RPMI8226 (cell line): ENCODE results near the gene NFYC.

Source experiments
- DNase-seq: peaks from one replicate; pipeline ENCODE4 v3.0.0-alpha.2; 2015

Gene NFYC

DNA sequence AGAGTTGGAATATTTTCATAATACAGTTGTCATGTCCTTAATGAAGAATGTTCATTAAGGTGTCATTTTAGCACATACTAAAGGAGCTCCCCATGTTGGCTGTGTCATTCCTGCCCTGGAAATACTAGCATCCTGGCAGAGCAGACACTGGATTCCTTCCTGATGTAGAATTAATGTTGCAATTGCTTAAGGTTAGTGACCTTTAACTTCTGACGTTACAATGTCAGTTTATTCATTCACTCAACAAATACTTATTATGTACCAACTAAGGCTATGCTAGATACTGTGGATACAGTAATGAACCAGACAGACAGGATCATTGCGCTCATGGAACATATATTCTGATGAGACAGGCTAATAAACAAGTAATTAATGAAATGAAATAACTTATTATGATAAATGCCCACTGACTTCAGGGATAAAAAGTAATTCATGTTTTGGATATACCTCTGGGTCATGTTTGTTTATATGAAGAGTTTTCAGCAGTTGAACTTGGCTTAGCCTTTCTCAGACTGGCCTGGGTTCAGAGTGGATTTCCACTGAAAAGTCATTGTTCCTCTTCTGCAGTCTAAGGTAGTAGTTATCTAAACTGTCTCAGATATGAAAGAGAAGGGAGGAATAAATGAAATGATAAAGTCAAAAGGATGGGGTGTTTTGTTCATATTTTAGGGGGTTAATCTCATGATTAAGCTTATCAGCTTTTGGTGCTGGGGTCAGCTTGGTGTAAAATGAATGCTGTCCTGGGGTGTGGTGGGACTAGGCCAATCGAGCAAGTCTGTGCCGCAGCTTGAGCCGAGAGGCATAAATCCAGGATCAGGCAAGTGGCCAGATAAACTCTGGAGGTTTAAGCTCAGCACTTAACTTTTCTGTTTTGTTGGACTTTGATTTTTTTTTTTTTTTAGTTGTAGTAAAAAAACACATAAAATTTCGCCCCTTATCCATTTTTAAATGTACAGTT lies 48.8 kb downstream of the NFYC start:
- DNase-seq: no peak

DNA sequence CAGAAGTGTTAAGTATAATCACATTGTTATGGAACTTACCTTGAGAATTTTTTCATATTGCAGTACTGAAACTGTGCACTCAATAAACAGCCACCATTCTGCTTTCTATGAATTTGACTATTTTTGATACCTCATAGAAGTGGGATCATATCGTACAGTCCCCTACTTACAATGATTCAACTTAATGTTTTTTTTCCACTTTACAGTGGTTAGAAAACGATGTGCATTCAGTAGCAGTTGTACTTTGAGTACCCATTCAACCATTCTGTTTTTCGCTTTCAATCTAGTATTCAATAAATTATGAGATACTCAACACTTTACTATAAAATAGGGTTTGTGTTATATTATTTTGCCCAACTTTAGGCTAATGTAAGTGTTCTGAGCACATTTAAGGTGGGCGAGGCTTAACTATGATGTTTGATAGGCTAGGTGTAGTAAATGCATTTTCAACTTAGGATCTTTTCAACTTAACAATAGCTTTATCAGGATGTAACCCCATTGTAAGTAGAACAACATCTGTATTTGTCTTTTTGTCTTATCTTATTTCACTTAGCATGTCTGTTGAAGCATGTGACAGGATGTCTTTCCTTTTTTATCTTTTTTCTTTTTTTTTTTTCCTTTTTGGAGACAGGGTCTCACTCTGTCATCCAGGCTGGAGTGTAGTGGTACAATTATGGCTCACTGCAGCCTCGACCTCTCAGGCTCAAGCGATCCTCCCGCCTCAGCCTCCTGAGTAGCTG lies 49.7 kb downstream of the NFYC start:
- DNase-seq: no peak

DNA sequence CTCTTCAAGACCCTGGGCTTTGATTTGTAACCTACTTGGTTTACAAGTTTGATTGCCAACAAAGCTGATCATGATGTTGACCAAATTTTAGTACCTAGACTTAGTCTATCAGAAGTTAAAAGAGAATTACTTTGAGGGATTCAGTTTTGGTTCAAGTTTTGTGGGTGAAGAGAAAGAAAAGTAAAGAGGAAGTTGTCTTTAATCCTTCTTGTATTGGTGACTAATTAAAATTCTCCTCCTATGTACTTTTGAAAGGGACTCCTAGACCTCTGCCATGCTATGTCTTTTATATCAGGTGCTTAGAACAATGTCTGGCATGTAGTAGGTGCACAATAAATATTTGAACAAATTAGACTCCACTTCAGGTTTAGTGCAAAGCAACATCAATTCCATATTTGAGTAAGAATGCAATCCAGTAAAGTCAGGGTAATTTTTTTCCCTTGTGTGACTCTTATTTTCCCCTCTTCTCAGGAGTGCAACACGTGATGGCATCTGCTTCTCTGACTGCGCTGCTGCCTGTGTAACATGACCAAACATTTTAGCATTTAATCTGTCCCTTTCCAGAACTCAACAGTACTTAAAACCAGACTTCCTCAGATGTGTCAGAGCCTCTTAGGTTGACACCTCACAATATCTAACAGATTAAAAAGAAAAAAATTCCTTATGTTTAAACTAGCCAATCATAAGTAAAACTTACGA lies 51.0 kb downstream of the NFYC start:
- DNase-seq: no peak

DNA sequence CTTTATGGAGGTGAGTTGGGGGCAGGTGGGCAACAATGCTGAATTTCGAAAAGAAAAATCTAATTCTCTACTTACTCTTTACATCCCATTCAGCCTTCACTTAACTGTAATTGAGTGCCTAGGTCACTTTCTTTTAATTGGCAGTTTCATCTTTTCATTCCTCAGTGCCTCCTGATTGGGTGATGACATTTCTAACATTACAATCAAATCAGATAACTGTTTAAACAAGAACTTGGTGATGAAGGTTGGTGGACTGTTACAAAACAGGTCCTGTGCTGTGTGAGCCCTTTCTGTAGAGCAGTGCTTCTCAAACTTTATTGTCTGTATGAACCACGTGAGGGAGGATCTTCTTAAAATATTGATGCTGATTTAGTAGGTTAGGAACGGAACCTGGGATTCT lies 51.9 kb downstream of the NFYC start:
- no peak for DNase-seq

DNA sequence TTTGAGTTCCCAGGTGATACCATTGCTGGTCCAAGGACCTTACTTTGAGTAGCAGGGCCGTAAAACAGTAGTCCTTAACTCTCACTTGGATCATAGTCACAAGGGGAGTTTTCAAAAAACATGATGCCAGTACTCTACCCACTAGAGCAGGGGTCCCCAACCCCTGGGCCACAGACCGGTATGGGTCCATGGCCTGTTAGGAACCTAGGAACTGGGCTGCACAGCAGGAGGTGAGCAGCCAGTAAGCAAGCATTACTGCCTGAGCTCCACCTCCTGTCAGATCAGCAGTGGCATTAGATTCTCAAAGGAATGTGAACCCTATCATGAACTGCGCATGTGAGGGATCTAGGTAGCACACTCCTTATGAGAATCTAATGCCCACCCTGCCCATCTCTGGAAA lies 52.4 kb downstream of the NFYC start:
- no peak for DNase-seq

DNA sequence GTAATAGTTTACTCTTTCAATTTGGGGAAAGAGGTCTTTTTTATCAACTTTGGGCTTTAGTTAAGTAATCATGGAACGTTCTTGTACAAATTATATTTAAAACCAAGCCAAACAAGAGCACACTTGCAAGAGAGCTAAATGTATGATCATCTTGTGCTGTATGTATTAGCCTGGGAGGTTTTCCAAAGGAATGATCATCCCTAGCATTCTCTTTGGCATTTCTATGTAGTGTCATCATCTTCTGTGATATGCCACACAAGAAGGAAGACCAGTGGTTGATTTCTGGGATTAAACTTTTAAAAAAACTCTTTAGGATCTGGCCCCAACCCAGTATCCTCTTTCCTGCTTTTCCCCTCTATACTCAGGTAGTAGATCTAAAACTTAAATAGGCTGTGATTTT lies 53.7 kb downstream of the NFYC start:
- DNase-seq: no peak

DNA sequence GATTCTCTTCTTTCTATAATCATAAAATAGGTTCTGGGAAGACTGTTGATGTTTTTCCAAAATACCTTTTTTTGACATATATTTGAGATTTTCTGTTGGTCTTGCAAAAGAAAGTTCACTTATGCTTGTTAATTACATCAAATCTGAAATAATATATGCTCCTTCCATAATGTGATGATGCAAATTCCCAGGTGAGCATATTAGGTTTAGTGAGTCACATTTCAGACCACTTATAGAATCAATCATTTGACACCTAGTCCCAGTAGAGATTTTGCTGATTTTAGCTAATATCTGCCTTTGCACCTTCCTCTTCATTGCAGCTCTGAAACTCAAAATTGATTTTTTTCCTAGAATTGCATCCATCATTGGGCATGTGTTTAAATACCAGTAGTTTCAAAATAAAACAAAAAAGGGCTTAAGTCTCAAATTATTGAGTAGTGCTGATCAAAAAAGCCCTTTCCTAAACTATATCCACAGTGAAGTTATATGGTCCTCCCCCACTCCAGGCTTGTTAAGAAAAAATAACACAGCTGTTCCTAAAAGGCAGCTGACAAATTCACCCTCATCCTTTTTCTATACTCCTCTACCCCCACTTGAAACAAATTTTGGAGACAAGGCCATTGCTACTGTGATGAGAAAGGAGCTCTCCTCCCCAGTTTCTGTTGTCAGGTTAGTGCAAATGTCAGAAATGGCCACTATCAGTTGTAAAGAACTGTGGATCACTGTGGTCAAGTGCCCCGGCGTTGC lies 55.0 kb downstream of the NFYC start:
- no peak for DNase-seq

DNA sequence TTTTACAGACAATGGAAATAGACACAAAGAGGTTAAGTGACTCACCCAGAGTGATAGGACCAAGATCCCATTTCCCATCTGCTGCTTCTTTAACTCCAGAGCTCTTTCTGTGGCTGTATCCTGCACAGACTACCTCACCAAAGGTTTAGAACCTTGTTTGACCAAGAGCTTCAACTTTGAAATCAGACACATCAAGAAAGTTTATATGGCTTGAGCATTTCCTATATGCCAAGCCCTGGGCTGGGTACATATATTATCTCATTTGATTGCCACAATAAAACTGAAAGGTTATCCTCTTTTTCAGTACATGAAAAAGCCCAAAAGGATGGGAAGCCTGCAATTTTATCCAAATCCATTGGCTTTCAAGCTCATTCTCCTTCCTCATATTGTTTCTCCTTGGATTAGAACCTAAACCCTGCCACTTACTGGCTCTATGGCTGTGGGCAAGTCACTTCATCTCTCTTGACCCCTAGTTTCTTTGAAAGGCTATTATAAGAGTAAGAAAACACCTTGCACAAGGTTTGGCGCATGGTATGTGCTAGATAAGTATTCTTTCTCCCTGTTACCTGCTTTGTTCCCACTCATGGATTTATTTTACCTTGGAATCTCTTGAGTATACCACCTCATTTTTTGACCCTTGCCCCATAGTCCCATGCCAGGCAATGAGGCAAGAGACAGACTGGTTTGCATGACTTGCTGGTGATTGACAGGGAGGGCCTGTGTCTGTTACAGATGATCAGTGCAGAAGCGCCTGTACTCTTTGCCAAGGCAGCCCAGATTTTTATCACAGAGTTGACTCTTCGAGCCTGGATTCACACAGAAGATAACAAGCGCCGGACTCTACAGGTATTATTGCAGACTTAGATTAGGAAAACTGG lies 57.6 kb downstream of the NFYC start:
- no peak for DNase-seq

DNA sequence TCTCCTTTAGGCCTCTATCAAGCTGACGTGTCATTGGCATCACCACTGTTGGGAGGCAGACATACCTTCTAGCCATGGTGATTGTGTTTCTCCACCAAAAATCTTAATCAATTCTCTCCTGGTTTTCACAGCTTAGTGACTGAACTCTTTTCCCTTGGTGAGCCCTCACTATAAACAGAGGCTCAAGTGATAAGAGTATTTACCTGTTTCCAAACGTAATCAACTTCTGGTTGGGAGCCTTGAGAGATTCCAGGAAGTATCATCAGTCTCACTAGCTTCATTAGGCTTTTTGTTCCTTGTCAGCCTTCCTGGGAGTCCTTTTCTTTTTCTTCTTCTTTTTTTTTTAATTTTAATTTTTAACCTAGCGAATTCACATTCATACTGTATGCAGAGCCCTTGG lies 58.3 kb downstream of the NFYC start:
- no peak for DNase-seq

DNA sequence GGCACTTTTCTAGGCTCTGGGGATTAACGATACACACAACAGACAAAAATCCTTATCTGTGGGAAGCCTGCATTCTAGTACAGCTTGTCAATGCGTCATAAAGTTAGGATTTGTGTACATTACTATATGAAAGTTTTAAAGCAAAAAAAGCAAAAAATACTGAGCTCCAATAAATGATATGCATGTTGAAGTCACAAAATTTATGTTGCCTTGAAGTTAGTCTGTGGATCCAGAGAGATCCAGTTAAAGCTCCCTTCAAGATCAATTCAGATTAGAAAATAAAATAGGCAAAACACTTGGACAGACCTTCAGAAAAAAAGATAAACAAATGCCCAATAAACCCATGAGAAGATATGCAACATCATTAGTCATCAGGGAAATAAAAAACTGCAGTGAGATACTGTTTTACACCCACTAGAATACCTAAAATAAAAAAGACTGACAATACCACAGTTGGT lies 59.0 kb downstream of the NFYC start:
- no peak for DNase-seq

DNA sequence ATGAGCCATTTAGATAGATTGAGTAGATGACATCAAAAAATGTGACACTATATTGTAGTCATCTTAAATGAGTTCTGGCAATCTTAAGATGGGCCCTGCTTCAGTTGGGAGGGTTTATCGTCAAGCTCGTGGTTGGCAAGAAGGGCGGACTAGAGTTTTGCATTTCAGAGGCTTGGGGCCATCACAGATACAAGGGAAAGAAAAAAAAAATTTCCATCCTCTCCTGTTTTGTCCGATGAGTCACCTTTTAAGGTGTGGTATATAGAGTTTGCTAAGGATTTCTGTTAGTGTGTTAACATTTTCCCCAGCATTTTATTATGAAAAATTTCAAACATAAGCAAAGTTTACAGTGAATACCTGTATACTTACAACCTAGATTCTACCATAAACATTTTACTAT lies 60.3 kb downstream of the NFYC start:
- DNase-seq: no peak

DNA sequence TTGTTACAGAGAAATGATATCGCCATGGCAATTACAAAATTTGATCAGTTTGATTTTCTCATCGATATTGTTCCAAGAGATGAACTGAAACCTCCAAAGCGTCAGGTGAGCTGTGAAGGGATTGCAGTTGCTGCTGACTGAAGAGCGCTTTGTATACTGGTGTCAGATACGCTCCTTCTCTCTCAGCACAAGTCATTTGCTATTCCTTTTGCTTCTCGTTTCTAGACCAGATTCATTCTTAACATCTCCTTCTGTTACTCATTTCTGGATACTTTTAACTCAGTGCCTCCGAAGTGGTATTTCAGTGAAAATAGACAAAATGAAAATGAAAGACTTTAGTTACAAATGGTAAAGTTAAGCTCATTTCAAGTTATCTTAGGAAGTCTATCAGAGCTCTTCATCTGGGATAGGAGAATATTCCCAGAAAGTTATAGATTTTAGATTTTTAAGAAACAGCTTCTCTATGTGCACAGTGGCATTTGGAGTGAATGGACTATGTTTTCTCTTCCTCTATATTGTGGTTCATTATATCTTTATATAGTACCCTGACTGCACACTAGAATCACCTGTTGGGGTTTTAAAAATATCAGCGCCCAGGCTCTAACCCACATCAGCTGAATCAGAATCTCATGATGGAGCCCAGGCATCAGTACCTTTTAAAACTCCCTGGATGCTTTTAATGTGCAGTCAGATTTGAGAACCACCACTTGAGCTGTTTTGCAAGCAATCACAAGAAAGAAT lies 61.8 kb downstream of the NFYC start:
- DNase-seq: no peak

DNA sequence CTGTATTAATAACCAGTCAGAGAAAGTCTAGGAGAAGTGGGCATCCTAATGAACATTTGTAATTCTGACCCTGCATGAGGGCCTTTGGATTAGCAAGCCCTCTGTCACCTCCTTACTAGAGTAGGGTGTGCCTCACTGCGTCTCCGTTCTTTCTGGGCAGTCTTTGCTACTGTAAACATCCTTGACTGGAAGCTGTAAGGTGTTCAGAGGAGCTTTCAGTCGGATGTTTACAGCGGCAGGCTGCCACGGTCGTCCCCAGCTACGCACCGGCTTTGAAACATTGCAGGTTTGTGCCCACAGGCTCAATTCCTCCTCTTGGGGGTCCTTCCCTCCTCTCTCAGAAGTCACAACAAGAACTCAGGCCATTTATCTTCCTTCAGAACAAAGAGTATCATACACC lies 62.7 kb downstream of the NFYC start:
- no peak for DNase-seq

DNA sequence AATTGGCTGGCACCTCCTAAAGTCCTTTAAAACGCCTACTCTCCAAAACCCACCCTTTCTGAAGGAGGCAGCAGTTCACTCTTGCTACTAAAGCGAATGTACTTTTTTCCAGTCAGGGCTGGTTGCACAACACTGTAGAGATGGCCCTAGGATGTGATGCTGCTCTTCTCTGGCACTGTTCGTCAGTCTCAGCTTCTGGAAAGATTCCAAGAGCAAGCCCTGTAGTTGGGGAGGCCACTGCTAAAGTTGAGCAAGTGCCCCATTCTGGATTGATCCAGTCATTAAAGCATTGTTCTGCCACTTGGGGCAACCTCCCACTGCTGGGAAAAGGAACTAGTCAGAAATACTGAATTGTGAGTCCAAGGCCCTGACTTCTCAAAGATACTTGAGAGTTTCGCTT lies 63.6 kb downstream of the NFYC start:
- no peak for DNase-seq

DNA sequence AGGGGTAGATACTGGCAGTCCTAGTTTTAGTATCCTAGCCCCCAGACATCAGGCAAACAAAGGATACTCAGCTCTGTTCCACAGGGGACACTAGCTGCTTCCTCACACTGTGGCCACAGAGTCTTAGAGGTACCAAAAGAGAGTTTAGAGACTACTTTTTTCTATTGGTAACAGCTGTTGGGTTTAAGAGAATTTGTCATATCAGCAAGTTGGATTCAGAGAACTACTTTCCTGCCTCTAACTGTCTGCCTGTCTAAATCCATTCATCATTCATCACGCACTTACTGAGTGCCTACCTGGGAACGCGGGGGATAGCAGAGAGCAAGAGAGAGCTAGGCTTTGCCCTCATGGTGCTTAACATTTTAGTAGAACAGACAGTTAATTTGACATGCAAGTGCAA lies 65.0 kb downstream of the NFYC start:
- no peak for DNase-seq

DNA sequence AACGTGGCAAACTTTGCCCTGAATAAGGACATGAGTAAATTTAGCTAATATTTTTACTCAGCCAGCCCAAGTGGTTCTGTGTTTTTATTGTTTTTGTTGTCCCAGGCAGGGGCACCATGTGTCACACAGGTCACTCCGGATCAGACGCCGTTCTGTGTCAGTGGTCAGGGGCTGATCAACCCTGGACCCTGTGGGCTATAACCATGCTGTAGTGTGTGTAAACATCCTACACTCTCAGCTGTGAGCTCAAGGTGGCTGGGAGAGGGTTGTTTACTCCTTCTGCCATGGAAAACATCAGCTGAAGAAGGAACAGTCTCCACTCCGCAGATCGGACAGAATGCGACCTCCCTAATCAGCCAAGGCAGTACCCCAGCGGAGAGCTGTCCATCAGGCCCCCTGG lies 65.6 kb downstream of the NFYC start:
- no peak for DNase-seq

DNA sequence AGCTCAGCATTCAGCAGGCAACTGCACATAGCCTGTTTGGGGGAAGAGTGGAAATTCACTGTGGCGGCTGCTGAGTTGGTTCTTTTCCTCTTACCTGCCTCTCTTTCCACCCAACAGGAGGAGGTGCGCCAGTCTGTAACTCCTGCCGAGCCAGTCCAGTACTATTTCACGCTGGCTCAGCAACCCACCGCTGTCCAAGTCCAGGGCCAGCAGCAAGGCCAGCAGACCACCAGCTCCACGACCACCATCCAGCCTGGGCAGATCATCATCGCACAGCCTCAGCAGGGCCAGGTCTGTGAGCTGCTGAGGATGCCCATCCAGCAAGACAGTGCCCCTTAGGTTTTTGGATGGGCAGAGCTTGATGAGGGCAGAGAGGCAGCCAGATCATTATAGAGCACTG lies 66.5 kb downstream of the NFYC start:
- DNase-seq: no peak

DNA sequence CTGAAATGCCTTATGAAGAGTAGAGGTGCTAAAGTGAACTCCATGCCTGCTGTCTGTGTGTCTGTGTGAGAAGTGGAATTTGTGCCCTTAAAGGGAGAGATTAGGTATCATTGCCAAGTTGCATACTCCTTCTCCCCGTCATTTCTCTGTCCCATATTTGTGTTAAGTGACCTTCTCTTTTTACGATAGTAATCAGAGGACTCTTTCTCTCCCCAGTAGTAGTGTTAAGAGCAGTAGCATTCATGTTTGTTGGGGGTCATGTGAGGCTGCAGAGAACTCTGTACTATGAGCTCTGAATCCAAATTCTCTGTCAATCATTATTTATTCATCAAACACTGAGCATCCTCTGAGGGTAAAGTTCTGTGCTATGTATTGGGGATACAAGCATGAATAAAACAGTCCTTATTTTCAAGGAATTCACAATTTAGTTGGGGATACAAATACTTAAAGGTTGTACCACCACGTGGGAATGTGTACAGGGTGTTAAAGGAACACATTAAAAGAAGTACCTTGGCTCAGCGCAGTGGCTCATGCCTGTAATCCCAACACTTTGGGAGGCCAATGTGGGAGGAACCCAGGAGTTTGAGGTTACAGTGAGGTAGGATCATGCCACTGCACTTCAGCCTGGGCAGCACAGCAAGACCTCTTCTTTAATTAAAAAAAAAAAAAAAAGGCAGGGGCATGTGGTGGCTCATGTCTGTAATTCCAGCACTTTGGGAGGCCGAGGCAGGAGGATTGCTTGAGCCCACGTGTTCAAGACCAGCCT lies 67.3 kb downstream of the NFYC start:
- DNase-seq: no peak

DNA sequence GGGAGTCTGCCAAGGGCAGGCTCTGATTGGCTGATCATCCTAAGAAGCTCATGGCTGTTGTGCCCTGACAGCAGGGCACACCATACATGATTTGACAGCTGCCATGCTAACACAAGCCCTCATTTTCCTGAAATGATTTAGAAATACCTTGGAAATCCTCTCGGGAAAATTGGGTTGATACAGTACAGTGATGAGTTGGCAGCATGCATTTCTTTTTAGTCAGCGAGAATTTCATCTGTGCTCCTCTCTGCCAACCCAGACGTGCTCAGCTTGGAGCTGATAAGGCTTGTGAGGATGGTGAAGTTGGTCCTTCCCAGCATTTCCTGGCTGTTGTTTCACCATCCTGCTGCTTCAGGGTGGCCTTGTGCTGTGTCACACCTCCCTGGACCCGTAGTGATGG lies 69.5 kb downstream of the NFYC start:
- DNase-seq: no peak
